IMR-90 (cell line): ENCODE measurements around the gene ASTN2. TPM values are rescaled to one million over a fixed set of nuclear protein-coding genes. Genes with fewer than 3 reads are reported as not detected.

Source experiments
- ATAC-seq: fragments of 200-7000 bp; cut with Tn5 transposase; 2 replicates; pipeline ENCODE4 v1.9.1; 2020; ENCODE audit warnings: low read depth, mild to moderate bottlenecking, moderate library complexity
- BruUV-seq: library from RNA; stranded (reverse); fragments of 400-500 nt; replicated peaks from 2 replicates; lab custom pipeline; 2021; lab: Mats Ljungman, UMichigan
- CTCF ChIA-PET: fragments of 300-600 bp; formaldehyde crosslinking; extraction: SDS; loops from one replicate; lab custom pipeline; 2021; ENCODE audit warnings: antibody characterized with exemption; lab: Yijun Ruan, JAX
- POLR2A ChIA-PET: fragments of 300-600 bp; sonication (Branson Sonifier 250); formaldehyde crosslinking; loops from one replicate; lab custom pipeline; 2022; ENCODE audit warnings: antibody characterized with exemption; ENCODE audit not compliant: unreplicated experiment; lab: Charles Lee
- DNase-seq: peaks from one replicate; pipeline ENCODE4 v3.0.0; 2013
- H2AFZ ChIP-seq: replicated peaks from 2 replicates; pipeline ENCODE3; 2013; ENCODE audit warnings: low read length, mild to moderate bottlenecking; ENCODE audit not compliant: poor library complexity
- H2AK5ac ChIP-seq: 2 replicates; pipeline ENCODE4 v1.6.1; 2013; ENCODE audit warnings: low read depth, low read length, inconsistent platforms
- H2AK9ac ChIP-seq: replicated peaks from 2 replicates; pipeline ENCODE3; 2013; ENCODE audit warnings: mild to moderate bottlenecking, low read depth, low read length, moderate library complexity; ENCODE audit not compliant: poor library complexity
- H2BK120ac ChIP-seq: 2 replicates; pipeline ENCODE4 v1.6.1; 2013; ENCODE audit warnings: low read depth, low read length, inconsistent platforms
- H2BK15ac ChIP-seq: 3 replicates; pipeline ENCODE4 v1.6.1; 2013; ENCODE audit warnings: low read depth, low read length, inconsistent platforms
- H2BK20ac ChIP-seq: 2 replicates; pipeline ENCODE4 v1.6.1; 2013; ENCODE audit warnings: low read depth, mild to moderate bottlenecking, inconsistent platforms, low read length, moderate library complexity
- H2BK5ac ChIP-seq: 2 replicates; pipeline ENCODE4 v1.6.1; 2013; ENCODE audit warnings: mild to moderate bottlenecking, low read depth, low read length, inconsistent platforms; ENCODE audit not compliant: poor library complexity, severe bottlenecking
- H3K14ac ChIP-seq: replicated peaks from 2 replicates; pipeline ENCODE4 v1.6.1; 2013; ENCODE audit warnings: low read depth, low read length, inconsistent platforms
- H3K18ac ChIP-seq: 2 replicates; pipeline ENCODE4 v1.6.1; 2013; ENCODE audit warnings: low read depth, low read length, control low read depth
- H3K23ac ChIP-seq: 2 replicates; pipeline ENCODE4 v1.6.1; 2013; ENCODE audit warnings: low read depth, low read length, inconsistent platforms
- H3K27ac ChIP-seq: 2 replicates; pipeline ENCODE4 v1.5.1; 2013; ENCODE audit warnings: mild to moderate bottlenecking, control low read depth, low read length; ENCODE audit not compliant: insufficient read depth
- H3K27me3 ChIP-seq: 2 replicates; pipeline ENCODE4 v1.6.1; 2013; ENCODE audit warnings: low read length; ENCODE audit not compliant: control insufficient read depth, insufficient read depth
- H3K36me3 ChIP-seq: 2 replicates; pipeline ENCODE4 v1.6.1; 2013; ENCODE audit warnings: low read length, mixed read lengths; ENCODE audit not compliant: control insufficient read depth, insufficient read depth
- H3K4ac ChIP-seq: 2 replicates; pipeline ENCODE4 v1.6.1; 2013; ENCODE audit warnings: low read depth, low read length, inconsistent platforms
- H3K4me1 ChIP-seq: 2 replicates; pipeline ENCODE4 v1.6.1; 2013; ENCODE audit warnings: low read length, mixed read lengths; ENCODE audit not compliant: control insufficient read depth, insufficient read depth
- H3K4me2 ChIP-seq: 2 replicates; pipeline ENCODE4 v1.6.1; 2013; ENCODE audit warnings: low read depth, mild to moderate bottlenecking, control low read depth, low read length, moderate library complexity
- H3K4me3 ChIP-seq: 2 replicates; pipeline ENCODE4 v1.5.1; 2013; ENCODE audit warnings: low read depth, mild to moderate bottlenecking, control low read depth, low read length, moderate library complexity; ENCODE audit not compliant: insufficient read depth
- H3K56ac ChIP-seq: 2 replicates; pipeline ENCODE4 v1.6.1; 2013; ENCODE audit warnings: low read length, inconsistent platforms; ENCODE audit not compliant: insufficient read depth; ENCODE audit errors: extremely low read depth
- H3K79me1 ChIP-seq, 2 experiments: 2 replicates each; pipeline ENCODE4 v1.6.1; 2013; ENCODE audit warnings: low read length in 2 of 2, inconsistent platforms in 1 of 2, low read depth in 1 of 2
- H3K9ac ChIP-seq: 2 replicates; pipeline ENCODE4 v1.6.1; 2013; ENCODE audit warnings: low read depth, low read length, control low read depth
- H3K9me1 ChIP-seq: 2 replicates; pipeline ENCODE4 v1.6.1; 2013; ENCODE audit warnings: low read length, inconsistent platforms; ENCODE audit not compliant: insufficient read depth
- H3K9me3 ChIP-seq: 2 replicates; pipeline ENCODE4 v1.6.1; 2013; ENCODE audit warnings: low read length; ENCODE audit not compliant: control insufficient read depth, insufficient read depth
- H4K20me1 ChIP-seq: 2 replicates; pipeline ENCODE4 v1.6.1; 2013; ENCODE audit warnings: low read length, inconsistent platforms; ENCODE audit not compliant: insufficient read depth
- H4K5ac ChIP-seq: 2 replicates; pipeline ENCODE4 v1.6.1; 2013; ENCODE audit warnings: mild to moderate bottlenecking, low read depth, low read length, control low read depth
- H4K8ac ChIP-seq, 2 experiments: 2 replicates each; pipeline ENCODE4 v1.6.1; 2013; ENCODE audit warnings: low read depth in 2 of 2, low read length in 2 of 2, control low read depth in 1 of 2, inconsistent platforms in 1 of 2
- H4K91ac ChIP-seq: 2 replicates; pipeline ENCODE4 v1.6.1; 2013; ENCODE audit warnings: low read depth, low read length, inconsistent platforms; ENCODE audit not compliant: insufficient read depth
- BHLHE40 ChIP-seq: fragments of 150-350 bp; IDR thresholded peaks from 2 replicates; pipeline ENCODE4 v1.6.1; 2016; ENCODE audit warnings: mild to moderate bottlenecking, low read depth, low read length
- CEBPB ChIP-seq: IDR thresholded peaks from 2 replicates; pipeline ENCODE4 v1.6.1; 2012; ENCODE audit warnings: low read depth, low read length, improper control_type of control experiment
- CHD1 ChIP-seq: IDR thresholded peaks from 2 replicates; pipeline ENCODE4 v1.6.1; 2012; ENCODE audit warnings: low read depth, low read length, improper control_type of control experiment
- FOS ChIP-seq: fragments of 150-350 bp; IDR thresholded peaks from 2 replicates; pipeline ENCODE4 v1.6.1; 2016; ENCODE audit warnings: low read depth, low read length
- MAFK ChIP-seq: IDR thresholded peaks from 2 replicates; pipeline ENCODE4 v1.6.1; 2012; ENCODE audit warnings: low read depth, low read length, improper control_type of control experiment
- MAZ ChIP-seq: IDR thresholded peaks from 2 replicates; pipeline ENCODE4 v1.6.1; 2012; ENCODE audit warnings: low read depth, mild to moderate bottlenecking, low read length, improper control_type of control experiment, moderate library complexity, borderline replicate concordance
- MXI1 ChIP-seq: IDR thresholded peaks from 2 replicates; pipeline ENCODE4 v1.6.1; 2012; ENCODE audit warnings: low read depth, mild to moderate bottlenecking, low read length, moderate library complexity, borderline replicate concordance
- NFE2L2 ChIP-seq: fragments of 150-350 bp; IDR thresholded peaks from 2 replicates; pipeline ENCODE4 v1.6.1; 2016; ENCODE audit warnings: low read depth, mild to moderate bottlenecking, low read length
- POLR2A ChIP-seq: IDR thresholded peaks from 2 replicates; pipeline ENCODE4 v1.6.1; 2012; ENCODE audit warnings: mild to moderate bottlenecking, low read depth, low read length
- RAD21 ChIP-seq: IDR thresholded peaks from 2 replicates; pipeline ENCODE4 v1.6.1; 2012; ENCODE audit warnings: low read length, improper control_type of control experiment
- RCOR1 ChIP-seq: IDR thresholded peaks from 2 replicates; pipeline ENCODE4 v1.6.1; 2012; ENCODE audit warnings: mild to moderate bottlenecking, low read length, improper control_type of control experiment; ENCODE audit not compliant: insufficient replicate concordance
- RFX5 ChIP-seq: IDR thresholded peaks from 2 replicates; pipeline ENCODE4 v1.8.0; 2012; ENCODE audit warnings: low read depth, mild to moderate bottlenecking, low read length, moderate library complexity
- SMC3 ChIP-seq: fragments of 150-350 bp; IDR thresholded peaks from 2 replicates; pipeline ENCODE4 v1.6.1; 2016; ENCODE audit warnings: low read depth, mild to moderate bottlenecking, antibody characterized with exemption, low read length, moderate library complexity
- WGBS, 2 experiments: methylation state at CpG; one replicate each; pipeline versions ENCODE4 v1.1.5 to v1.1.7; 2013; ENCODE audit warnings: missing lambda C conversion rate in 2 of 2; ENCODE audit not compliant: insufficient read length in 1 of 2; ENCODE audit errors: extremely low coverage in 2 of 2; 5-methylcytosine and 5-hydroxymethylcytosine counted together
- dilution Hi-C: fragments of 300-500 bp; cut with HindIII; formaldehyde crosslinking; loops from one replicate; pipeline ENCODE4 v1.14.3; 2018; ENCODE audit warnings: low sequenced_read_pairs; ENCODE audit not compliant: unreplicated experiment
- in situ Hi-C: fragments of 300-500 bp; cut with MboI; formaldehyde crosslinking; loops from 3 replicates; pipeline ENCODE4 v1.14.3; 2019; ENCODE audit warnings: low sequenced_read_pairs, inconsistent platforms, mixed read lengths
- intact Hi-C: fragments of 100-400 bp; cut with micrococcal nuclease; formaldehyde crosslinking; loops from 2 replicates; pipeline ENCODE4 v1.10.0; 2022
- polyA plus RNA-seq, 3 experiments: library from polyadenylated mRNA; depleted of rRNA; stranded (reverse); fragments of >200 nt; gene quantifications; 2 replicates each; pipeline ENCODE4 v1.2.3, GENCODE V29; 2012; ENCODE audit warnings: low replicate concordance in 1 of 3
- total RNA-seq: library from RNA; depleted of rRNA; stranded (reverse); fragments of >200 nt; gene quantifications from 2 replicates; pipeline ENCODE4 v1.2.3, GENCODE V29; 2012
- TF ChIP-seq, protein P1 (sequence below): fragments of 150-350 bp; IDR thresholded peaks from 2 replicates; pipeline ENCODE4 v1.6.1; 2017; ENCODE audit warnings: mild to moderate bottlenecking, antibody characterized with exemption, low read length, low read depth
- TF ChIP-seq, protein P2 (sequence below): conservative IDR thresholded peaks from 2 replicates; pipeline ENCODE4 v1.5.1; 2012; ENCODE audit warnings: mild to moderate bottlenecking, low read depth, low read length, improper control_type of control experiment
- TF ChIP-seq, protein P3 (sequence below): fragments of 150-350 bp; IDR thresholded peaks from 2 replicates; pipeline ENCODE4 v1.6.1; 2016; ENCODE audit warnings: low read depth, mild to moderate bottlenecking, low read length, moderate library complexity, borderline replicate concordance

Gene ASTN2
- total and polyA plus RNA-seq, 2 of the 4 experiments (the other 2 are of a cell fraction): 3.8 to 6.8 TPM

DNA sequence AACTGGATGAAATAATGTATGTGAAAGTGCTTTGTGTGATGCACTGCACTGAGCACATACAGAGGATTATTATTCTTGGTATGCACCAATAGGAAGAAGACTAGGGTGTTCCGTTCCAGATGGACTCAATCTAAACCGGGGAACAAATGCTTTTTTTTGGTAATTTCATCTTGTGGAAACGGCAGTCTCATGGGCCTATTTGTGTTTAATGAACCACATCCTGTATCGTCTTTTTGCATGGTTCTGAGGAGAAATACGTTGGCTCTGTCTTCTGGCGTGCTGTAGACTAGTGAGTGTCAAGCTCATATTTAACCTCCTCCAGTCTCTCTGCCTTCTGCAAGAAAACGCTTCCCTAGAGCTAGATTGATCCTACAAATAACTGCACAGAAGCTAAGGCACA lies 697.7 kb downstream of the ASTN2 start:
- ChIA-PET CTCF (interaction anchor here (1.4 kb wide), 1 partner anchor 19 kb away, joined by 4 read pairs; no protein-coding TSS in a partner anchor), POLR2A (no interaction called here)
- Histone ChIP-seq H4K20me1 (no peaks in the 10 kb centered on the region), H3K27ac (no peak overlapping the region), H3K9me1 (no peaks in the 10 kb centered on the region), H3K79me1 (no peaks in the 10 kb centered on the region), H2BK15ac (no peak overlapping the region), H3K27me3 (0 out of 2 replicates have a peak, but pooled peaks cover 3% of the 10 kb centered on the region), H2BK120ac (no peak overlapping the region), H3K4me3 (no peak overlapping the region), H4K8ac (no peak overlapping the region), H3K23ac (no peak overlapping the region), H2BK20ac (no peak overlapping the region), H3K4ac (no peak overlapping the region), H4K91ac (no peak overlapping the region), H2AK9ac (no peak overlapping the region), H3K56ac (no peak overlapping the region), H3K9me3 (no peaks in the 10 kb centered on the region), H2BK5ac (no peak overlapping the region), H4K5ac (no peak overlapping the region), H3K14ac (no peak overlapping the region), H3K4me1 (no peaks in the 10 kb centered on the region), H3K36me3 (no peaks in the 10 kb centered on the region), H2AK5ac (no peak overlapping the region), H3K4me2 (no peak overlapping the region), H3K9ac (no peak overlapping the region), H2AFZ (no peak overlapping the region), H3K18ac (no peak overlapping the region)
- dilution Hi-C loops: no loop called here
- DNase-seq: no peak
- intact Hi-C loops: no loop called here
- no TSS peak for BruUV-seq
- no peak for TF ChIP-seq RFX5
- TF ChIP-seq FOS: no peak
- TF ChIP-seq POLR2A: no peak
- TF ChIP-seq, protein P1, sequence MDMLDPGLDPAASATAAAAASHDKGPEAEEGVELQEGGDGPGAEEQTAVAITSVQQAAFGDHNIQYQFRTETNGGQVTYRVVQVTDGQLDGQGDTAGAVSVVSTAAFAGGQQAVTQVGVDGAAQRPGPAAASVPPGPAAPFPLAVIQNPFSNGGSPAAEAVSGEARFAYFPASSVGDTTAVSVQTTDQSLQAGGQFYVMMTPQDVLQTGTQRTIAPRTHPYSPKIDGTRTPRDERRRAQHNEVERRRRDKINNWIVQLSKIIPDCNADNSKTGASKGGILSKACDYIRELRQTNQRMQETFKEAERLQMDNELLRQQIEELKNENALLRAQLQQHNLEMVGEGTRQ: no peak
- no peak for TF ChIP-seq SMC3
- no peak for TF ChIP-seq CEBPB
- no peak for TF ChIP-seq RCOR1
- TF ChIP-seq, protein P2, sequence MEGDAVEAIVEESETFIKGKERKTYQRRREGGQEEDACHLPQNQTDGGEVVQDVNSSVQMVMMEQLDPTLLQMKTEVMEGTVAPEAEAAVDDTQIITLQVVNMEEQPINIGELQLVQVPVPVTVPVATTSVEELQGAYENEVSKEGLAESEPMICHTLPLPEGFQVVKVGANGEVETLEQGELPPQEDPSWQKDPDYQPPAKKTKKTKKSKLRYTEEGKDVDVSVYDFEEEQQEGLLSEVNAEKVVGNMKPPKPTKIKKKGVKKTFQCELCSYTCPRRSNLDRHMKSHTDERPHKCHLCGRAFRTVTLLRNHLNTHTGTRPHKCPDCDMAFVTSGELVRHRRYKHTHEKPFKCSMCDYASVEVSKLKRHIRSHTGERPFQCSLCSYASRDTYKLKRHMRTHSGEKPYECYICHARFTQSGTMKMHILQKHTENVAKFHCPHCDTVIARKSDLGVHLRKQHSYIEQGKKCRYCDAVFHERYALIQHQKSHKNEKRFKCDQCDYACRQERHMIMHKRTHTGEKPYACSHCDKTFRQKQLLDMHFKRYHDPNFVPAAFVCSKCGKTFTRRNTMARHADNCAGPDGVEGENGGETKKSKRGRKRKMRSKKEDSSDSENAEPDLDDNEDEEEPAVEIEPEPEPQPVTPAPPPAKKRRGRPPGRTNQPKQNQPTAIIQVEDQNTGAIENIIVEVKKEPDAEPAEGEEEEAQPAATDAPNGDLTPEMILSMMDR: no peak
- TF ChIP-seq, protein P3, sequence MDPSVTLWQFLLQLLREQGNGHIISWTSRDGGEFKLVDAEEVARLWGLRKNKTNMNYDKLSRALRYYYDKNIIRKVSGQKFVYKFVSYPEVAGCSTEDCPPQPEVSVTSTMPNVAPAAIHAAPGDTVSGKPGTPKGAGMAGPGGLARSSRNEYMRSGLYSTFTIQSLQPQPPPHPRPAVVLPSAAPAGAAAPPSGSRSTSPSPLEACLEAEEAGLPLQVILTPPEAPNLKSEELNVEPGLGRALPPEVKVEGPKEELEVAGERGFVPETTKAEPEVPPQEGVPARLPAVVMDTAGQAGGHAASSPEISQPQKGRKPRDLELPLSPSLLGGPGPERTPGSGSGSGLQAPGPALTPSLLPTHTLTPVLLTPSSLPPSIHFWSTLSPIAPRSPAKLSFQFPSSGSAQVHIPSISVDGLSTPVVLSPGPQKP: no peak
- no peak for TF ChIP-seq CHD1
- no peak for TF ChIP-seq RAD21
- no peak for TF ChIP-seq BHLHE40
- TF ChIP-seq NFE2L2: no peak
- TF ChIP-seq MXI1: no peak
- no peak for TF ChIP-seq MAZ
- TF ChIP-seq MAFK: no peak
- in situ Hi-C loops: no loop called here
- WGBS, 2 experiments: no CpG with 5 or more reads among the region's 7 CpGs
- no peak; the same call in 1 of the 2 replicates for ATAC-seq
